Measurements from ENCODE around the gene WAS. TPM values are rescaled to one million over a fixed set of nuclear protein-coding genes. Genes with fewer than 3 reads are reported as not detected.

The WAS gene
- total RNA-seq, 2 experiments from 2014 or later = 85.9 to 102 TPM

DNA sequence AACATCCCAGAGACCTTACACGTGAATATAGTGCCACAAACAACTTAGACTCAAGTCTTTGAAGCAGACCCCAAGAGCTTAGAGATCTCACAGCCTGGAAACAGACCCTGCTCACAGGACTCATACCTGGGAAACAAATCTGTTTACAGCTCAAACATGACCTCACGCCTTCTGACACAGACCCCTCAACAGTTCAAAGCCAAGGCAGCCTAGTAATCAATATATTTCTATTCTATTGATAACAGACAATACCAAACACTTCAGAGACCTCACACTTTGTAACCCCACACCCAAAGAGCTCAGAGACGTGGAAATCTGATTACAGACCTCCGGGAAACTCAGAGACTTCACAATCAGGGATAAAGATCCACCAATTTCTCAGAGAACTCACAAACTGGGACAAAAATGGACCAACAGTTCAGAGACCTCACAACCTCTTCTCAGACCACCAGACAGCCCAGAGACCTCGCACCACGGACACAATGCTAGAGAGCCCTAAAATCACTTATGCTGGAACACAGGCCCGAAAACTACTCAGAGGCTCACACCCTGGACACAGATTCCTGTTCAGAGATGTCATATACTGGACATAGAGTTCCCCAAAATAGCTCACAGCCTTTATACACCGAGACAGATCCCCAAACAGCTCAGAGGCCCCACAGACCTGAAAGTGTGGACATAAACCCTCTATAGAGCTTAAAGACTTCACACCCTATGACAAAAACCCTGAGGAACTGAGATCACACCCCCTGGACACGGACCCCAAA is 27.7 kb downstream of the WAS start:
- Mint-ChIP-seq H3K27ac (peak overlapping the region; percentile 86), H3K4me1 (peaks cover 61% of the 10 kb centered on the region), H3K27me3 (no peaks in the 10 kb centered on the region), H3K4me3 (no peak overlapping the region), H3K9me3 (ENCODE audit: low read depth) (no peaks in the 10 kb centered on the region), H3K36me3 (ENCODE audit: low read depth) (peaks cover 10% of the 10 kb centered on the region)
- no peak for DNase-seq
- ChIA-PET CTCF (no interaction called here), POLR2A (no interaction called here)
- no peak for ATAC-seq
- intact Hi-C loops (cut with DNase I, micrococcal nuclease) = loop anchor here in 1 of 2 experiments (5.0 kb wide), 1 partner anchor 226 kb away; no protein-coding TSS in a partner anchor

DNA sequence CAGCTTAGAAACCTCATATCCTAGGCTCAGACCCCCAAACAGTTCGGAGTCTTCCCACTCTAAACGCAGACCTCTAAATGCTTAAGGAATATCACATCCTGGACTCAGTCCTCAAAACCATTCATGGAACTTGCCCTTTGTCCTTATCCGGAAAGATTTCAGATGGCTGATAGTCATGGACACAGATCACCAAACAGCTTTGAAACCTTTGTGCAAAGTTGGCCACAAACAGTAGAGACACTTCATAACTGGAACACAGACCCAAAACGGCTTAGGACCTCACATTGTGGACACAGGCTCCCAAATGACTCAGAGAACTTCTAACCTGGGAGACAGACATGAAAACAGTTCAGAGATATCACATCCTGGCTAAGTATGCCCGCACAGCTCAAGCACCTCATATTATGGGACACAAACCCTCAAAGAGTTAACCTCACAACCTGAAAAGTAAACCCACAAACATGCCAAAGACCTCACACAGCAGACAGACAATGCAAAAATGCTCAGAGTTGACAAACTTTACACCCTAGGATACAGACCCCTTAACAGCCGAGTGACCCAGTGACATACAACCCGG is 28.4 kb downstream of the WAS start:
- no peak for ATAC-seq
- CTCF ChIA-PET = no interaction called here

DNA sequence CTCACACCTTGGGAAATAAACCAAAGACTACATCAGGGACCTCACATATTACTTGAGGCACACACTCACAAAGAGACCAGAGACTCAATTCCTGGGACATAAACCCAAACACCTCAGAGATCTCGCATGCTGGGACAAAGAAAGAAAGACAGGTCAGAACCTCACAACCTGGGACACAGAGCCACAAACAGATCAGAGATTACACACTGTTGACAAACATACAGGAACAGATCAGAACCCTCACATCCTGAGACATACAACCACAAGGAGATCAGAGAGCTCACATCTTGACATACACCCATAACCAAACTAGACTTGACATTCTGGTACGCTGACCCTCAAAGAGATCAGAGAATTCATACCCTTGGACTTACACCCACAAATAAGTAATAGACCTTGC is 30.2 kb downstream of the WAS start:
- CTCF ChIA-PET = interaction anchor here (0.8 kb wide), 1 partner anchor 37 kb away, joined by 3 read pairs; no protein-coding TSS in a partner anchor
- no peaks in the 10 kb centered on the region for H3K27me3 Mint-ChIP-seq

More for the DNA sequence above, 28.4 kb downstream of the WAS start:
- Mint-ChIP-seq H3K4me3 (peak overlapping the region; percentile 38), H3K36me3 (ENCODE audit: low read depth) (peaks cover 9% of the 10 kb centered on the region), H3K4me1 (peaks cover 66% of the 10 kb centered on the region), H3K27ac (peak overlapping the region; percentile 86), H3K27me3 (no peaks in the 10 kb centered on the region), H3K9me3 (ENCODE audit: low read depth) (no peaks in the 10 kb centered on the region)
- DNase-seq = no peak
- POLR2A ChIA-PET = no interaction called here
- intact Hi-C loops (cut with DNase I, micrococcal nuclease) = loop anchor here (2.0 to 5.0 kb wide), 3 partner anchors 15 to 225 kb away; partner anchors contain the start of gene SUV39H1 (in 1 of the 2)

DNA sequence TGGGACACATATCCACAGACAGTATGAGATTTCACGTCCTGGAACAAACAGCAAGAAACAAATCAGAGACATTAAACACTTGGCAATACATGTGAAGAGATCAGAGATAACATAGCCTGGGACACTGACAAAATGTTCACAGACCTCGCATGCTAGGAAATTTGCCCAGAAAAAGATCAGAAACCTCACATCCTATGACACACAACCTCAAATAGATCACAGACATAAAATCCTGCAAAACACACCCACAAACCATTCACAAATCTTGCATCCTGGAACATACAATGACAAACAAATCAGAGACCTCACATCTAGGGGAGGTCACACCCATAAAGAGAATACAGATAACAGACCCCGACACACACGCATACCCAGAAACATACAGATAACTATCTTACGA is 31.0 kb downstream of the WAS start:
- POLR2A ChIA-PET = no interaction called here
- ATAC-seq = peak; percentile 16
- Mint-ChIP-seq H3K9me3 (ENCODE audit: low read depth) (no peaks in the 10 kb centered on the region), H3K4me3 (peak overlapping the region; percentile 4), H3K4me1 (peaks cover 78% of the 10 kb centered on the region), H3K27me3 (no peaks in the 10 kb centered on the region), H3K27ac (peak overlapping the region; percentile 86), H3K36me3 (ENCODE audit: low read depth) (no peaks in the 10 kb centered on the region)
- intact Hi-C loops (cut with DNase I, micrococcal nuclease) = loop anchor here in 1 of 2 experiments (5.0 kb wide), 1 partner anchor 223 kb away; no protein-coding TSS in a partner anchor
- DNase-seq = no peak
- CTCF ChIA-PET = no interaction called here

More for the DNA sequence above, 30.2 kb downstream of the WAS start:
- POLR2A ChIA-PET = interaction anchor here (1.0 kb wide), 1 partner anchor 62 kb away, joined by 3 read pairs; no protein-coding TSS in a partner anchor
- Mint-ChIP-seq H3K9me3 (ENCODE audit: low read depth) (no peaks in the 10 kb centered on the region), H3K36me3 (ENCODE audit: low read depth) (peaks cover 2% of the 10 kb centered on the region), H3K27ac (peak overlapping the region; percentile 86), H3K4me3 (peak overlapping the region; percentile 7), H3K4me1 (peaks cover 74% of the 10 kb centered on the region)
- intact Hi-C loops (cut with DNase I, micrococcal nuclease) = loop anchor here (1.0 to 5.0 kb wide), 4 partner anchors 17 to 223 kb away; partner anchors contain the start of gene SUV39H1 (in 1 of the 2)
- ATAC-seq (peak; percentile 37), DNase-seq (no peak)

DNA sequence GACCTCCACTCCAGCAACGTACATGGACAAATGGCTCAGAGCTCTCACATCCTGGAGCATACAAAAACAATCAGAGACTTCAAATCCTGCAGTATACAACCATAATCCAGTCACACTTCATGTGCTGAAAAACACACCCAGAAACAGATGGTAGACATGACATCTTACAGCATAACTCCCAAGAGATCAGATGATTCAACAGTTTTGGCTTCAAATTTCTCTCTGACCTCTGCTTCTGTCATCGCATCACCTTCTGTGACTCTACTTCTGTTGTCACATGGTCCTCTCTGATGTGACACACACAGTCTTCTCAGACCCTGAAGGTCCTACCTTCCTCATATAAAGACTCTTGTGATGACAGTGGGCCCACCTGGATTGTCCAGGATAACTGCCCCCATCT is 31.5 kb downstream of the WAS start:
- Mint-ChIP-seq H3K9me3 (ENCODE audit: low read depth) (no peaks in the 10 kb centered on the region), H3K4me1 (peaks cover 78% of the 10 kb centered on the region), H3K27ac (peak overlapping the region; percentile 86), H3K4me3 (no peak overlapping the region), H3K27me3 (no peaks in the 10 kb centered on the region), H3K36me3 (ENCODE audit: low read depth) (no peaks in the 10 kb centered on the region)
- intact Hi-C loops (cut with DNase I, micrococcal nuclease) = no loop called here
- no peak for DNase-seq
- ChIA-PET POLR2A (no interaction called here), CTCF (no interaction called here)
- peak; percentile 43 for ATAC-seq

DNA sequence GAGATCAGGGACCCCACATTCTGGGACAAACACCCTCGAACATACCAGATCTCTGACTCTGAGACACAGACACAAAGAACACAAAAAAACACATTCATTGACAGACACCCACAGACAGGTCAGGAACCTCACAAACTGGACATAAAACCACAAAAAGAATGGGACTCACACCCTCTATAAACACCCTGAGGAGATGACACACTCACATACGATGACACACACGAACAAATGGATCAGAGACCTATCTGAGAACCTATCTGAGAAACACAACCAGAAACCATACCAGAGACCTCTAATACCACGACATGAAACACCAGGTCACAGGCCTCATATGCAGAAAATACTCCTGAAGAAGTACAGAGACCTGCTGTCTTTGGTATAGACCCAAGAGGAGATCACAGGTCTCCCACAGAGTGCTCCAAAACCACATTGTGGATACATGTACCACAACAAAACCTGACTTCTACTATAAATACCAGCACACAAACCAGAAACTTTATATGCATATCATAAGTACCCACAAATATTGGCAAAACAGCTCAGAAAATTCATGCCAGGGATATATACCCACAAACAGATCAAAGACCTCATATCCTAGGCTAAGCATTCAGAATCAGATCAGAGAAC is 32.4 kb downstream of the WAS start:
- ChIA-PET CTCF (no interaction called here), POLR2A (interaction anchor here (0.5 kb wide), 1 partner anchor 11 kb away, joined by 6 read pairs; no protein-coding TSS in a partner anchor)
- Mint-ChIP-seq H3K27me3 (no peaks in the 10 kb centered on the region), H3K27ac (peak overlapping the region; percentile 86), H3K9me3 (ENCODE audit: low read depth) (no peaks in the 10 kb centered on the region), H3K4me1 (peaks cover 71% of the 10 kb centered on the region), H3K4me3 (no peak overlapping the region), H3K36me3 (ENCODE audit: low read depth) (no peaks in the 10 kb centered on the region)
- intact Hi-C loops (cut with DNase I, micrococcal nuclease) = no loop called here
- no peak for DNase-seq
- ATAC-seq = peak; percentile 8

DNA sequence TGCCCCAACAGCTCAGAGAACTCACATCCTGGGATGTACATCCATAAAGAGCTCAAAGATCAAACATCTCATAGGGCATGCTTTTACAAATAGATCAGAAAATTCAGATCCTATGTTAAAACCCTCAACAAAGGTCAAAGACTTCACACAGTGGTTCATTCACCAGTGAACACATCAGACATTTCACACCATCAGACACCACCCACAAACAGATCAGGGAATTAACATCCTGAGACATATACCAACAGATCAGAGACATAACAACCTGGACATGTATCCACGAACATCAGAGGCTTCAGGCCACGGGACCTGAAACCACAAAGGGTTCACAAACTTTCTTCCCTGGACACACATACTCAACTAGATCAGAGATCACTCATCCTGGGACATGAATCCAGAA is 36.4 kb downstream of the WAS start:
- Mint-ChIP-seq H3K4me3 (no peak overlapping the region), H3K4me1 (peaks cover 41% of the 10 kb centered on the region), H3K27me3 (no peaks in the 10 kb centered on the region), H3K36me3 (ENCODE audit: low read depth) (no peaks in the 10 kb centered on the region), H3K9me3 (ENCODE audit: low read depth) (no peaks in the 10 kb centered on the region), H3K27ac (no peak overlapping the region)
- CTCF ChIA-PET = no interaction called here
- POLR2A ChIA-PET = no interaction called here
- ATAC-seq (no peak), DNase-seq (no peak)
- intact Hi-C loops (cut with DNase I, micrococcal nuclease) = no loop called here

DNA sequence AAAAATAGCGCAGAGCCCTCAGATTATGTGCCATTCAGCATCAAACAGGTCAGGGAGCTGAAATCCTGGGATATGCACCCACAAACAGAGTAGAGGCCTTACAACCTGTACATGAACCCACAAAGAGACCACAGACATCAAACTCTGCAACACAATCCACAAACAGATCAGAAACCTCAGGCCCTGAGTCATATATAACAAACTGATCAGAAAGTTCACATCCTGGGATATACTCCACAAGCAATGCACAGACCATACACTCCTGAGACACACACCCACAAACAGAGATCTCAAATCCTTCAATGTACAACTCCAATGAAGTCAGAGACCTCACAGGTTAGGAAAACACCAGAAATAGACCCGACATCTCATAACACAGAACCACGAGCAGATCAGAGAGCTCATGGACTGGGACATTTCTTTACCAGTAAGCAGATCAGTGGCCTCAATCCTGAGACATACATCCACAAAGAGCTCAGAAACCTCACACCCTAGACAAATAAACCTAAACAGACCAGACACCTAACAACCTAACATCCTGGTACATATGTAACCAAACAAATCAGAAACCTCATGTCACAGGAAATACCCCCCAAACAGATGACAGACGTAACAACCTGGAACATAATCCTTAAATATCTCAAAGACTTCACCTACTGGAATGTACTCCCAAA is 37.1 kb downstream of the WAS start:
- peaks cover 39% of the 10 kb centered on the region for H3K4me1 Mint-ChIP-seq
- DNase-seq (no peak), ATAC-seq (peak; percentile 57)
- H3K27ac Mint-ChIP-seq = no peak overlapping the region
- ChIA-PET POLR2A (interaction anchor here (1.0 kb wide), 1 partner anchor 17 kb away, joined by 3 read pairs; no protein-coding TSS in a partner anchor), CTCF (interaction anchor here (0.6 to 1.1 kb wide), 3 partner anchors 73 to 472 kb away, joined by 3 to 4 read pairs (median 3); no protein-coding TSS in a partner anchor)
- intact Hi-C loops (cut with DNase I, micrococcal nuclease) = no loop called here
- no peak overlapping the region for H3K4me3 Mint-ChIP-seq
- no peaks in the 10 kb centered on the region for H3K27me3 Mint-ChIP-seq
- no peaks in the 10 kb centered on the region for H3K36me3 Mint-ChIP-seq (ENCODE audit: low read depth)
- H3K9me3 Mint-ChIP-seq (ENCODE audit: low read depth) = no peaks in the 10 kb centered on the region

DNA sequence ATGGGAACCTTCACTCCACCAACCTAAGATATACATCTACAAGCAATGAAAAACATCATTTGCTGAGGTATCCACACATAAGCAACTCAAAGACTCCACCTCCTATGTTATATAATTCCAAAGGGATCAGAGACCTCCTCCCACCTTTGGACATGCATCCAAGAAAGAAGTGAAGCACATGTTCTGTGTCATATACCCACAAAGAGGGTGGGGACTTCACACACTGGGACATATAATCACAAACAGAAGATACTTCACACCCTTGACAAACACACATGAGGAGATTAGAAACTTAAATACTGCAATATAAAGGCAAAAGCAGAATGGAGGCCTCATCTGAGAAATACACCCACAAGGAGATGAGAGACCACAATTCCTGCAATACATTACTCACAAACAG is 38.3 kb downstream of the WAS start:
- no peak for ATAC-seq

DNA sequence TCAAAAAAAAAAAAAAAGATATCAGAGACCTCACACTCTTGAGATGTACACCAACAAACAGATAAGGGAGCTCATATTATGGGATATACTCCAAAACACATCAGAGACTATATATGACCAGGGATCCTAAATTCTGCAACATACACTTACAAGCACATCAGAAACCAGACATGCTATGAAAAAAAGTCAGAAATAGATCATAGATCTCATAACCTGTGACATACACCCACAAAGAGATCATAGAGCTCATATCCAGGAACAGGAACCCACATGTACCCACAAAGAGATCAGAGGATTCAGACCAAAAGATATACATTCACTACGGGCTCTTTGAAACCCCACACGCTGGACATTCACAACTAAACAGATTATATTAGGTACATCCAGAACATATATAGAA is 43.0 kb downstream of the WAS start:
- intact Hi-C loops (cut with DNase I, micrococcal nuclease) = no loop called here
- H3K4me3 Mint-ChIP-seq = no peak overlapping the region
- peaks cover 39% of the 10 kb centered on the region for H3K4me1 Mint-ChIP-seq
- peak; percentile 44 for ATAC-seq
- ChIA-PET CTCF (no interaction called here), POLR2A (interaction anchor here (0.6 to 1.3 kb wide), 3 partner anchors 10 to 137 kb away, joined by 3 to 7 read pairs (median 6); no protein-coding TSS in a partner anchor)
- peaks cover 16% of the 10 kb centered on the region for H3K36me3 Mint-ChIP-seq (ENCODE audit: low read depth)
- peak overlapping the region; percentile 67 for H3K27ac Mint-ChIP-seq
- peaks cover 20% of the 10 kb centered on the region for H3K9me3 Mint-ChIP-seq (ENCODE audit: low read depth)
- DNase-seq = no peak
- H3K27me3 Mint-ChIP-seq = no peaks in the 10 kb centered on the region

More for the DNA sequence above, 38.3 kb downstream of the WAS start:
- intact Hi-C loops (cut with DNase I, micrococcal nuclease) = no loop called here
- H3K4me3 Mint-ChIP-seq = no peak overlapping the region
- peaks cover 5% of the 10 kb centered on the region for H3K36me3 Mint-ChIP-seq (ENCODE audit: low read depth)
- POLR2A ChIA-PET = no interaction called here
- peaks cover 2% of the 10 kb centered on the region for H3K9me3 Mint-ChIP-seq (ENCODE audit: low read depth)
- no peak for DNase-seq
- H3K4me1 Mint-ChIP-seq = peaks cover 40% of the 10 kb centered on the region
- H3K27ac Mint-ChIP-seq = no peak overlapping the region
- CTCF ChIA-PET = interaction anchor here (1.1 kb wide), 1 partner anchor 74 kb away, joined by 4 read pairs; no protein-coding TSS in a partner anchor
- H3K27me3 Mint-ChIP-seq = no peaks in the 10 kb centered on the region

DNA sequence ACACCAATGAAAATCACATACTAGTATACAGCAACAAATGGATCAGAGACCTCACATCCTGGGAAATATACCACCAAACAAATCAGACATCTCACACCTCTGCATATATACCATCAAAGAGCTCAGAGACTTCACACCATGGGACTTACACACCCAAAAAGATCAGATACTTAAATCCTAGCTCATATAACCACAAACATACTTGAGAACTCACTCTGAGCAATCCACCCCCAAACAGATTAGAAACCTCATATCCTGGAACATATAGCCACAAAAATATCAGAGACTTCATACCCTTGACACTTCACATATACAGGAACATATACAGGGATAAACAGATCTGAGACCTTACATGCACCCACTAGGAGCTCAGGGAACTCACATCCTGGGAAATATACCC is 45.1 kb downstream of the WAS start:
- intact Hi-C loops (cut with DNase I, micrococcal nuclease) = no loop called here
- Mint-ChIP-seq H3K27ac (no peak overlapping the region), H3K4me1 (peaks cover 34% of the 10 kb centered on the region), H3K27me3 (no peaks in the 10 kb centered on the region), H3K4me3 (no peak overlapping the region), H3K9me3 (ENCODE audit: low read depth) (peaks cover 20% of the 10 kb centered on the region), H3K36me3 (ENCODE audit: low read depth) (peaks cover 16% of the 10 kb centered on the region)
- CTCF ChIA-PET = interaction anchor here (0.6 kb wide), 1 partner anchor 189 kb away, joined by 3 read pairs; the partner anchor contains the start of gene TBC1D25
- DNase-seq (no peak), ATAC-seq (peak; percentile 51)
- POLR2A ChIA-PET = no interaction called here

All from activated CD4-positive, alpha-beta T cell treated with anti-CD3 and anti-CD28 coated beads for 36 hours (primary cell).